Measurements from ENCODE around the gene SERTM1. TPM values are rescaled to one million over a fixed set of nuclear protein-coding genes. Genes with fewer than 3 reads are reported as not detected.

SERTM1 gene
- total RNA-seq = not detected in 2 replicates

DNA sequence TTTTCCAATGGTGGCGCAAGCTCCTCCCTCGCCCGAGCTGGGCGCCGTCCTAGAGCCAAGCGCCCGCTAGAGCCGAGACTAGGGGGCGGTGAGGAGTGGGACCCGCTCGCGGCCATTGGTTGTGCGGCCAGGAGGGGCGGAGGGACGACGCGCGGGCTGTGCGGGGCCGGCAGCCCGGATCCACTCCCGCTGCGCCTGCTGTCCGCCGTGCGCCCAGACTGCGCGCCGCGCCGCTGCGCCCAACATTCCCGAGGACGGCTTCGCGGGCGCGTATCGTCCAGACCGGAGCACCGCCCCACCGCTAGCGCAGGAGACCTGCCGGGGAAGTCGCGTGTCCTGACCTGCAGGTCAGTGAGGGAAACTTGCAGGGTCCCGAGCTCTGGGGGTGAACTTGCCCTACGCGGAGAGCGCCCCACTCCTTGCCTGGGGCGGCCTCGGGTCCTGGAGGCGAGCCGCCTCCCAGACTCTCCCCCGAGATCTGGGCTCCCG lies at the start of gene SERTM1:
TSS of gene SERTM1 (plus strand) at position 183 of the 489 bp plus-strand sequence. CDS start 21,059 bp downstream, outside the sequence.

Other genes with a start within 250 kb of the SERTM1 start
- gene CCNA1, start 241.5 kb upstream of the SERTM1 start, total RNA-seq = 10.0 and 11.1 TPM in 2 replicates
- 1.5 and 1.9 TPM in 2 replicates for gene RFXAP, start 145.2 kb downstream of the SERTM1 start, total RNA-seq
- 1.3 and 2.2 TPM in 2 replicates for gene SMAD9, start 246.2 kb downstream of the SERTM1 start, total RNA-seq

Measured in airway epithelial cell (primary cell).